Bronchial epithelial cell (primary cell): Measurements from ENCODE around the gene MBD3L1. TPM values are rescaled to one million over a fixed set of nuclear protein-coding genes. Genes with fewer than 3 reads are reported as not detected.

Source experiments
- DNase-seq: peaks from one replicate; pipeline ENCODE4 v3.0.0-alpha.2; 2010; ENCODE audit warnings: low read depth
- FAIRE-seq: peaks from 2 replicates; lab custom pipeline; 2011; peaks lifted over from hg19 to GRCh38; lab: Jason Lieb, UNC
- H3K27me3 ChIP-seq: 2 replicates; pipeline ENCODE4 v1.5.1; 2011; ENCODE audit warnings: low read length; ENCODE audit not compliant: control insufficient read depth, insufficient read depth
- H3K36me3 ChIP-seq: 2 replicates; pipeline ENCODE4 v1.5.1; 2011; ENCODE audit warnings: low read length; ENCODE audit not compliant: control insufficient read depth, insufficient read depth
- H3K4me3 ChIP-seq: 2 replicates; pipeline ENCODE4 v1.5.1; 2011; ENCODE audit warnings: mild to moderate bottlenecking, low read depth, low read length, control low read depth
- total RNA-seq: library from RNA; depleted of rRNA; stranded (reverse); fragments of >200 nt; gene quantifications from 2 replicates; pipeline ENCODE4 v1.2.1, GENCODE V29; 2014
- TF ChIP-seq, protein P1 (sequence below): IDR thresholded peaks from 2 replicates; pipeline ENCODE4 v1.5.1; 2011; ENCODE audit warnings: mild to moderate bottlenecking, moderate library complexity, low read length, control low read depth, inconsistent platforms; ENCODE audit not compliant: insufficient read depth, severe bottlenecking

MBD3L1 gene
- not detected in 2 replicates for total RNA-seq

DNA sequence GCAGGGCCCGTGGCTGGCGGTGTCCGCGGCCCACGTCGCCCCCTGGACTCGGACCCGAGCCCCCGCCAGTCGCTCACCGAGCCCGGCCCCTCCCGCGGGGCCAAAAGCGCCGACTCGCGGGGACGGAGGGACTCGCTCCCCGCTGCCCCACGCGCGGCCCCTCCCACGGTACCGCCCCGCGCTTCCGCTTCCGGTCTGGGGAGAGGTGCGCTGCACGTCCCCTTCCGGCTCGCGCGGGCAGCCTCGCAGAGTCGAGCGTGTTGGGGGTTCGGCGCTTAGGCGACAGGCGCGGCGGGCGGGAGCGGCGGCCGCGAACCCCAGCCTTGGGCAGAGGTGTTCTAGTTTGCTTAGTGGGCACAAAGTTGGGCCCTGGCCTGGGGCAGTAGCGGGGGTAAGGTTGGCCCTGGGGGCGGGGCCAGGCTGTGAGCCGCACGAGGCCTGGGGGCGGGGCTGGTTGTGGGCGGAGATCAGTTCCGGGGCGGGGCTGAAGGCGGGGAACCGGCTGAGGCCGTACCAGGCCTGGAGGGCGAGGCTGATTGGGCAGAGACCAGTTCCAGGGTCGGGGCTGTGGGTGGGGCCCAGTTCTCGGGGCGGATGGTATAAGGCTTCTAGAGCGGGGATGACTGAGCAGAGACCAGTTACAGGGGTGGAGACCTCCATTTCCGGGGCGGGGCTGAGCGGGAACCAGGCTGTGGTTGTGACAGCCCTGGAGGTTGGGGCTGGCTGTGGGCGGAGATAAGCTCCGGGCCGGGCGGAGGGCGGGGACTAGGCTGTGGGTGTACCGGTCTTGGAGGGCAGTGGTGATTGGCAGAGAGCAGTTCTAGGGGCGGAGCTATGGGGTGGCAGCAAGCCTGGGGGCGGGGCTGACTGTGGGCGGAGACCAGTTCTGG, at the start of gene MBD3L1, which contains the start of gene ZNF558:
Gene MBD3L1, plus strand, starts transcription at position 246 of the 890 bp plus-strand sequence. CDS start 10,302 bp downstream, outside the sequence.
Gene ZNF558, minus strand, starts transcription at position 173 of the 890 bp plus-strand sequence. CDS start 9,645 bp downstream, outside the sequence.
- FAIRE-seq (no peak), DNase-seq (peak; percentile 93)
- no peaks in the 10 kb centered on the region for H3K27me3 ChIP-seq
- peak within 1 kb of the TSS; percentile 76 for H3K4me3 ChIP-seq
- peaks cover 5% of the 10 kb centered on the region for H3K36me3 ChIP-seq
- TF ChIP-seq, protein P1, sequence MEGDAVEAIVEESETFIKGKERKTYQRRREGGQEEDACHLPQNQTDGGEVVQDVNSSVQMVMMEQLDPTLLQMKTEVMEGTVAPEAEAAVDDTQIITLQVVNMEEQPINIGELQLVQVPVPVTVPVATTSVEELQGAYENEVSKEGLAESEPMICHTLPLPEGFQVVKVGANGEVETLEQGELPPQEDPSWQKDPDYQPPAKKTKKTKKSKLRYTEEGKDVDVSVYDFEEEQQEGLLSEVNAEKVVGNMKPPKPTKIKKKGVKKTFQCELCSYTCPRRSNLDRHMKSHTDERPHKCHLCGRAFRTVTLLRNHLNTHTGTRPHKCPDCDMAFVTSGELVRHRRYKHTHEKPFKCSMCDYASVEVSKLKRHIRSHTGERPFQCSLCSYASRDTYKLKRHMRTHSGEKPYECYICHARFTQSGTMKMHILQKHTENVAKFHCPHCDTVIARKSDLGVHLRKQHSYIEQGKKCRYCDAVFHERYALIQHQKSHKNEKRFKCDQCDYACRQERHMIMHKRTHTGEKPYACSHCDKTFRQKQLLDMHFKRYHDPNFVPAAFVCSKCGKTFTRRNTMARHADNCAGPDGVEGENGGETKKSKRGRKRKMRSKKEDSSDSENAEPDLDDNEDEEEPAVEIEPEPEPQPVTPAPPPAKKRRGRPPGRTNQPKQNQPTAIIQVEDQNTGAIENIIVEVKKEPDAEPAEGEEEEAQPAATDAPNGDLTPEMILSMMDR, result peak; percentile 33

DNA sequence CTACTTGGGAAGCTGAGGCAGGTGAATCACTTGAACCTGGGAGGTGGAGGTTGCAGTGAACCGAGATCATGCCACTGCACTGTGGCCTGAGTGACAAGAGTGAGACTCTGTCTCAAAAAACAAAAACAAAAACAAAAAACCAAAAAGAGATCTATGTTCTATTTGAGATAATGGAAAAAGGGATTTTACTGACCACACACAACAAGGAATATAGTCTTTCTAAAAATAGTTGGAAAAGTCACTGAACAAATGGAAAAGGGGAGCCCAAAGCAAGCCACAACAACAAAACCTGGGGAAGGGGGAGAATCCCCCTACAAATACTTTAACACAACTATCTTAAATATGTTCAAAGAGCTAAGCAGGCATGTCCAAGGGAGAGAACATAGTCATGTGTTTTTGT, 37.4 kb upstream of the MBD3L1 start:
- Histone ChIP-seq H3K36me3 (no peaks in the 10 kb centered on the region), H3K4me3 (no peak overlapping the region), H3K27me3 (no peaks in the 10 kb centered on the region)
- no peak for DNase-seq
- TF ChIP-seq, protein P1, result no peak
- no peak for FAIRE-seq

DNA sequence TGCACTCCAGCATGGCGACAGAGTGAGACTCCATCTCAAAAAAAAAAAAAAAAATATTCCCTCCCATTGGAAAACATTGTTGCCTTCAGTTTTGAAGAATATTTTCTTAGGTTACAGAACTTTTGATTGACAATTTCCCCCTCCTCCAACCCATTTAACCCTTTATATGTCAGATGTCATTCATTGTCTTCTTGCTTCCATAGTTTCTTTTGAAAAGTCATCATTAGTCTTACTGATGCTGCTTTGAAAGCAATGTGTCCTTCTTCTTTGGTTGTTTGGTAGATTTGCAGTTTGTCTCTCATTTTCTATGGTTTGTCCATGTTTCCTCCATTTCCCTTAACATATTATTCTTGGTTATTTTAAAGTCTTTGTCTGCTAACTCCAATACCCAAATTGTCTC, 25.5 kb upstream of the MBD3L1 start:
- Histone ChIP-seq H3K4me3 (no peak overlapping the region), H3K27me3 (no peaks in the 10 kb centered on the region), H3K36me3 (peaks cover 6% of the 10 kb centered on the region)
- no peak for DNase-seq
- TF ChIP-seq, protein P1, result no peak
- FAIRE-seq, result no peak

DNA sequence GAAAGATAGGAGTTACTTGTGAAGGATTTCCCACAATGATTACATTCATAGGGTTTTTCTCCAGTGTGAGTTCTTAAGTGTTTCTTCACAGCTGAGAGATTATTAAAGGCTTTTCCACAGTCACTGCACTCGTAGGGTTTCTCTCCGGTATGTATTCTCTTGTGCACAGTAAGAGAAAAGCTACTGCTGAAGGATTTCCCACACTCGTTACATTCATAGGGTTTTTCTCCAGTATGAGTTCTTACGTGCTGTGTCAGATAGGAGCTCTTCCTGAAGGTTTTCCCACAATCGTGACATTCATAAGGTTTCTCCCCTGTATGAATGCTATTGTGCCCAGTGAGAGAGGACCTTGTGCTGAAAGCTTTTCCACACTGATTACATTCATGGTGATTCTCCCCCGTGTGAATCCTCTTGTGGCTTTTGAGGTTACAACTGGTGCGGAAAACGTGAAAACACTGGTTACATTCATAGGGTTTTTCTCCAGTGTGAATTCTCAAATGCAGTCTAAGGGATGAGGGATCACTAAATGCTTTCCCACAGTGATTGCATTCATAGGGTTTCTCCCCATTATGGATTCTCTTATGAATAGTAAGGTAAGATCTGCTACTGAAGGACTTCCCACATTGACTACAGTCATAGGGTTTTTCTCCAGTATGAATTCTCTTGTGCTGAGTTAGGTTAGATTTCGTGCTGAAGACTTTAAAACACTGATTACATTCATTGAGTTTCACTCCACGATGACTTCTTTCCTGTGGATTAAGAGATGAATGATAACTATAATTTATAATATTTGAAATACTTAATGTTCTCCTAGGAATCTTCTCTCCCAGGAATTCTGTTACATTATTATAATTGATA, 20.6 kb upstream of the MBD3L1 start:
- TF ChIP-seq, protein P1, result no peak
- FAIRE-seq, result no peak
- Histone ChIP-seq H3K36me3 (peaks cover 9% of the 10 kb centered on the region), H3K4me3 (no peak overlapping the region), H3K27me3 (no peaks in the 10 kb centered on the region)
- DNase-seq, result peak; percentile 5

DNA sequence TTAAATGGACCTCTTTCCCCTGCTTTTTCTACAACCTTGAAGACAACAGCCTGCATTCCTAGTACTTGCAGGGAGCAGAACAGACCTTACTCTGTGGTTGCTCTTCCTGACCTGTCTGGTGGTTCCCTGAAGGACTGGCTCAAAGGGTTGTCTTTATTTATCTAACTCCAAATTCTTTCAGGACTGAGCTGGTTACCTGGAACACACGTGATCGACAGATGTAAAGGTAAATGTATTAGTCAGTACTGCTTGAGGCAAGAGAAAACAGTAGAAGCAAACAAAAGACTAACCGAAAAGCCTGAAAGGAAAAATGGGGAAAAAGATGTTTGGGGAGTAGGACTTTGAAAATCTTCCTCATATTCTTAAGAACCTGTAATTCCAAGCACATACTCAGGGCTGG, 18.0 kb upstream of the MBD3L1 start:
- DNase-seq (peak; percentile 15), FAIRE-seq (no peak)
- Histone ChIP-seq H3K4me3 (no peak overlapping the region), H3K27me3 (no peaks in the 10 kb centered on the region), H3K36me3 (peaks cover 10% of the 10 kb centered on the region)
- TF ChIP-seq, protein P1, result no peak
